Coronary artery (tissue), 2 donors: ENCODE results near the gene SPEM2.

Source experiments
- DNase-seq: peaks from one replicate; pipeline ENCODE4 v3.0.0-alpha.2; 2017; ENCODE audit warnings: low spot score
- H3K27ac ChIP-seq, 2 donors: fragments of 200-600 bp; sonication (generic); one replicate each; pipeline ENCODE4 v1.5.1; 2016 to 2019
- H3K4me3 ChIP-seq: fragments of 200-600 bp; sonication (generic); 2 replicates; pipeline ENCODE4 v1.5.1; 2016; ENCODE audit warnings: mild to moderate bottlenecking, moderate library complexity
- TF ChIP-seq, protein P1 (sequence below): fragments of 200-600 bp; sonication (generic); IDR thresholded peaks from one replicate; pipeline ENCODE4 v1.5.1; 2019; ENCODE audit warnings: antibody characterized with exemption

Gene SPEM2

DNA sequence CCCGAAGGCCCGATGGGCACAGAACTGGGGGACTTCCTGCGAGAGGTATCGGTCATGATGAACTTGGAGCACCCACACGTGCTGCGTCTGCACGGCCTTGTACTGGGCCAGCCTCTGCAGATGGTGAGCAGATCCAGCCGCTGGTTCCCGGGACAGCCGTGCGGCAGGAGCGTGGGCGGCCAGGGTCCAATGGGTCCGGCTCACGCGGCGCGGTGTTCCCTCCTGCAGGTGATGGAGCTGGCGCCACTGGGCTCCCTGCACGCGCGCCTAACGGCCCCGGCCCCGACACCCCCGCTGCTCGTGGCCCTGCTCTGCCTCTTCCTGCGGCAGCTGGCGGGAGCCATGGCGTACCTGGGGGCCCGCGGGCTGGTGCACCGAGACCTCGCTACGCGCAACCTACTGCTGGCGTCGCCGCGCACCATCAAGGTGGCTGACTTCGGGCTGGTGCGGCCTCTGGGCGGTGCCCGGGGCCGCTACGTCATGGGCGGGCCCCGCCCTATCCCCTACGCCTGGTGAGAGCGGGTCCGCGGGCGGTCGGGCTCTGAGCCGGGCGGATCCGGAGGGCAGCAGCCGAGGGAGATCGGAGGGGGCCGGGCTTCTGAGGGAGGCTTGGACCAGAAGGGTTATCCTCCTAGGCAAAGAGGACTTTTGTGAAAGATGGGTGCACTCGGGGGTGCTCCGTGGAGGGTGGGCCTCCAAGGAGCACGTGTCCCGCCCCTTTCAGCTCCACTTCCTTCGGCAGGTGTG lies 41.5 kb upstream of the SPEM2 start:
- DNase-seq: no peak
- Histone ChIP-seq H3K27ac (peak overlapping the region in 1 of 2 donors; percentile 61), H3K4me3 (peak overlapping the region; percentile 77)
- TF ChIP-seq, protein P1, sequence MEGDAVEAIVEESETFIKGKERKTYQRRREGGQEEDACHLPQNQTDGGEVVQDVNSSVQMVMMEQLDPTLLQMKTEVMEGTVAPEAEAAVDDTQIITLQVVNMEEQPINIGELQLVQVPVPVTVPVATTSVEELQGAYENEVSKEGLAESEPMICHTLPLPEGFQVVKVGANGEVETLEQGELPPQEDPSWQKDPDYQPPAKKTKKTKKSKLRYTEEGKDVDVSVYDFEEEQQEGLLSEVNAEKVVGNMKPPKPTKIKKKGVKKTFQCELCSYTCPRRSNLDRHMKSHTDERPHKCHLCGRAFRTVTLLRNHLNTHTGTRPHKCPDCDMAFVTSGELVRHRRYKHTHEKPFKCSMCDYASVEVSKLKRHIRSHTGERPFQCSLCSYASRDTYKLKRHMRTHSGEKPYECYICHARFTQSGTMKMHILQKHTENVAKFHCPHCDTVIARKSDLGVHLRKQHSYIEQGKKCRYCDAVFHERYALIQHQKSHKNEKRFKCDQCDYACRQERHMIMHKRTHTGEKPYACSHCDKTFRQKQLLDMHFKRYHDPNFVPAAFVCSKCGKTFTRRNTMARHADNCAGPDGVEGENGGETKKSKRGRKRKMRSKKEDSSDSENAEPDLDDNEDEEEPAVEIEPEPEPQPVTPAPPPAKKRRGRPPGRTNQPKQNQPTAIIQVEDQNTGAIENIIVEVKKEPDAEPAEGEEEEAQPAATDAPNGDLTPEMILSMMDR: no peak

GRCh38 chr17:7384489-7385081 lies 40.8 kb upstream of the SPEM2 start:
- DNase-seq: no peak
- H3K27ac ChIP-seq: peak overlapping the region in 1 of 2 donors; percentile 61
- TF ChIP-seq, protein P1: no peak
- peak overlapping the region; percentile 77 for H3K4me3 ChIP-seq

DNA sequence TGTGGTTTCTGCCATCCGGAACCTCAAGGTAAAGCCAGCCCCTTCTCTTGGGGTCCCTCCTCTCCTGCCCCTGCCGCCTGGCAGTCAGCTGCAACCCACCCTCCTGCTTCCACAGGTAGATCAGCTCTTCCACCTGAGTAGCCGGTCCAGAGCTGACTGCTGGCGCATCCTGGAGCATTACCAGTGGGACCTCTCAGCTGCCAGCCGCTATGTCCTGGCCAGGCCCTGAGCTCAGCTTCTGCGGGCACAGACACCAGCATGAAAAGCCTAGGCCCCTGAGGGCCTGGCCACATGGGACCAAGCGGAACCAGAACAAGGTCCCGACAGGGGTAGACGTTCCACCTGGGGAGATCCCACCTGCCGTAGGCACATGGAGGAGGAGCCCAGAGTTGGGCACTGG lies 36.6 kb upstream of the SPEM2 start:
- no peak for DNase-seq
- Histone ChIP-seq H3K4me3 (no peak overlapping the region), H3K27ac (no peak overlapping the region)
- TF ChIP-seq, protein P1: no peak

DNA sequence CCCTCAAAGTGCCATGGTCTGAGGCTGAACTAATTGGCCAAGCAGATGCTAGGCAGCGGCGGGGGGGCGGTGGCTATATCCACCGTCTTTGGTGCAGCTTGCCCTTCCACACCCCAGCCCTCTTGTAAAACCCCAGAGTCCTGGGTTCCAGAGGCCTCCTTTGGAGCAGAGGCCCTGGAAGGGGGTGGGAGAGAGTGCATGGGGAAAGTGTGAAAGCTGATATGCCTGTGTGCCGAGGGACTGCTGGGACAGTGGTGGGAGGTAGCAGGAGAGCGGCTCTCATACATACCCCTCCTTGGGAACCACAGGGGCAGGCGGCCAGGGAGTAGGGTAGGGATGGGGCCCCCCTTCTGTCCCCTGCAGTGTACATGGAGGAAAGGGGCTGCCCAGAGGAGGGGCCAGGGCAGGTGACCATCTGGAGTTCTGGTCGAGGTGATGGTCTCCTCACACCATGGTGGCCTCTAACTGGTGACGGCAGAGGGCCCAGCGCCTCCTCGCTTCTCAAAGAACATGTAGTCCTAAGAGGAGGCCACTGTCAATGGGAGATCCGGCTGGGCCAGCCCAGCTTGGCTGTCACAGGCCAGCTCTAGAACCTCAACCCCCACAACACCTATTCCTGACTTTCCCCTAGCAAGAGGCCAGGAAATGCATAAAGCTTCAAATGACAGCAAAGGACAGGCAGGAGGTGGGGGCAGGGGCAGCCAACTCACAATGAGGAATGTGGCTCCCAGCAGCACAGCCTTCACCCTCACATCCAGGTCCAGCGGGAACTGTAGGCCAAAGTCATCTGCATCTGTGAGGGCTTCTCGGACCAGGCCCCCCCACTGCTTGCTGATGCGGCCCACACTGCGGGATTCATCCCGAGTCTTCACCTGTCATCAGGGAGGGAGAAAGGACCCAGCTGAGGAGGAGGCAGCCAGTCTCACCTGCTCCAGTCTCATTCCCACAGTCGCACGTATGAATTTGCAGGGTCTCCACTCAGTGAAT lies 35.2 kb upstream of the SPEM2 start:
- no peak for DNase-seq
- H3K27ac ChIP-seq: no peak overlapping the region
- no peak overlapping the region for H3K4me3 ChIP-seq
- TF ChIP-seq, protein P1: no peak

- TF ChIP-seq, protein P1: no peak
- Histone ChIP-seq H3K4me3 (no peak overlapping the region), H3K27ac (no peak overlapping the region)
Observed at GRCh38 chr17:7391307-7391706, 34.1 kb upstream of the SPEM2 start.

GRCh38 chr17:7392696-7393612 lies 32.5 kb upstream of the SPEM2 start:
- peak overlapping the region; percentile 89 to 96 for H3K27ac ChIP-seq
- H3K4me3 ChIP-seq: peak overlapping the region; percentile 93
- TF ChIP-seq, protein P1: no peak
- no peak for DNase-seq

More at GRCh38 chr17:7391307-7391706, 34.1 kb upstream of the SPEM2 start:
- no peak for DNase-seq
